Hematopoietic multipotent progenitor cell treated with erythropoietin and hydrocortisone succinate and interleukin-3 and kit ligand, for 4 days (in vitro differentiated cells): ENCODE measurements around the gene CNTNAP2.

Source experiments
- DNase-seq: peaks from one replicate; pipeline ENCODE4 v3.0.0-alpha.2; 2015

CNTNAP2 gene

GRCh38 chr7:147903536-147904218 lies 1787.1 kb downstream of the CNTNAP2 start:
- DNase-seq = no peak

GRCh38 chr7:147904219-147904576 lies 1787.6 kb downstream of the CNTNAP2 start:
- DNase-seq = no peak

GRCh38 chr7:147909431-147910148 lies 1793.0 kb downstream of the CNTNAP2 start:
- DNase-seq = no peak

DNA sequence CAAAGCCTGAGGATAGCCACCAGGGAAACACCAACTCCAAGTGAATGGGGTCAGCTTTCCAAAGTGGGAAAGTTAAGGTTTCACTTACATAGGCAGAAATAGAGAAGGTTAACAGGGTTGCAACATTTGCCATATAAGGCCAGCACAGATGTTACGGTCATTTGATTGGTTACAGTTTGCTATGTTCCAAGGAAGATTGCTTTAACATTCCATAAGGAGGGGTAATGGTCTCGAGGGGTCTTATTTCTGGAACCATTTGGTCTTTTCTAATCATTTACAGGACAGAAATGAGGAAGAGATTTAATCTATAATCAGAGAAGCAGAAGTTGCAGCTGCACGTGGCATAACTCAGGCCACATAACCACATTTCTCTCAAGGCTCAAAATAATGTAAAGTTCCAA lies 1794.6 kb downstream of the CNTNAP2 start:
- peak; percentile 75 for DNase-seq

- no peak for DNase-seq
Observed at GRCh38 chr7:147912291-147912690, 1795.7 kb downstream of the CNTNAP2 start.

GRCh38 chr7:147912946-147913638 lies 1796.5 kb downstream of the CNTNAP2 start:
- DNase-seq = no peak

GRCh38 chr7:147915781-147916180 lies 1799.2 kb downstream of the CNTNAP2 start:
- no peak for DNase-seq

- DNase-seq = no peak
Observed at GRCh38 chr7:147916573-147916972, 1800.0 kb downstream of the CNTNAP2 start.

DNA sequence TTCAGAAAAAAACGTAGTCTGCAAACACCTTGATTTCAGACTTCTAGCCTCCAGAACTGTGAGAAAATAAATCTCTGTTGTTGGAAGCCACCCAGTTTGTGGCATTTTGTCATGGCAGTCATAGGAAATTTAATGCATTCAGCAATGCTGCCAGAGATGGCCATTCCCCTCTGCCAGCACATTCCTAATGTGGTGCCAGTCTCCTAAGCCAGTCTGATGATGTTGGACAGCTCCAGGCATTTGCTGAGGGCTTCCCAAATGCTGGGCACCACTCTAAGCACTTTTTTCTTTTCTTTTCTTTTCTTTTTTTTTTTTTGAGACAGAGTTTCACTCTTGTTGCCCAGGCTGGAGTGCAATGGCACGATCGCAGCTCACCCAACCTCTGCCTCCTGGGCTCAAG lies 1807.2 kb downstream of the CNTNAP2 start:
- DNase-seq = no peak

GRCh38 chr7:147937428-147937827 lies 1820.8 kb downstream of the CNTNAP2 start:
- no peak for DNase-seq

- DNase-seq = no peak
Observed at GRCh38 chr7:147941381-147941780, 1824.8 kb downstream of the CNTNAP2 start.

GRCh38 chr7:147944321-147944720 lies 1827.7 kb downstream of the CNTNAP2 start:
- DNase-seq = no peak

GRCh38 chr7:147952918-147953317 lies 1836.3 kb downstream of the CNTNAP2 start:
- no peak for DNase-seq

GRCh38 chr7:147968046-147968610 lies 1851.5 kb downstream of the CNTNAP2 start:
- DNase-seq = no peak

DNA sequence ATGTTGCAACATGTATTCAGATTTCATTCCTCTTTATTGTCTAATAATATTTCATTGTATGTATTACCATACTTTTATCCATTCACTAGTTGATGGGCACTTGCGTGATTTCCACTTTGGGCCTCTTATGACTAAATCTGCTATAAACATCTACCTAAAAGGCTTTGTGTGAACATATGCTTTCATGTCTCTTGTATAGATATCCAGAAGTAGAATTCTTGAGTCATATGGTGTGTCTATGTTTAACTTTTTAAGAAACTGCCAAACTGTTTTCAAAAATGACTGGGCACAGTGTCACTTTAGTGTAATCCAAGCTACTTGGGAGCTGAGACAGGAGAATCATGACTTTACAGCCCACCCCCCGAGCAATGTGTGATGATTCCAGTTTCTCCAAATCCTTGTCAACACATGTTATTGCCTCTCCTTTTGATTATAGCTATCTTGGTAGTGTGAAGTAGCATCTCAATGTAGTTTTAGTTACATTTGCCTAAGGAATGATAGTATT lies 1855.1 kb downstream of the CNTNAP2 start:
- no peak for DNase-seq

GRCh38 chr7:147978201-147978600 lies 1861.6 kb downstream of the CNTNAP2 start:
- no peak for DNase-seq

- no peak for DNase-seq
Observed at GRCh38 chr7:147978651-147979050, 1862.0 kb downstream of the CNTNAP2 start.

DNA sequence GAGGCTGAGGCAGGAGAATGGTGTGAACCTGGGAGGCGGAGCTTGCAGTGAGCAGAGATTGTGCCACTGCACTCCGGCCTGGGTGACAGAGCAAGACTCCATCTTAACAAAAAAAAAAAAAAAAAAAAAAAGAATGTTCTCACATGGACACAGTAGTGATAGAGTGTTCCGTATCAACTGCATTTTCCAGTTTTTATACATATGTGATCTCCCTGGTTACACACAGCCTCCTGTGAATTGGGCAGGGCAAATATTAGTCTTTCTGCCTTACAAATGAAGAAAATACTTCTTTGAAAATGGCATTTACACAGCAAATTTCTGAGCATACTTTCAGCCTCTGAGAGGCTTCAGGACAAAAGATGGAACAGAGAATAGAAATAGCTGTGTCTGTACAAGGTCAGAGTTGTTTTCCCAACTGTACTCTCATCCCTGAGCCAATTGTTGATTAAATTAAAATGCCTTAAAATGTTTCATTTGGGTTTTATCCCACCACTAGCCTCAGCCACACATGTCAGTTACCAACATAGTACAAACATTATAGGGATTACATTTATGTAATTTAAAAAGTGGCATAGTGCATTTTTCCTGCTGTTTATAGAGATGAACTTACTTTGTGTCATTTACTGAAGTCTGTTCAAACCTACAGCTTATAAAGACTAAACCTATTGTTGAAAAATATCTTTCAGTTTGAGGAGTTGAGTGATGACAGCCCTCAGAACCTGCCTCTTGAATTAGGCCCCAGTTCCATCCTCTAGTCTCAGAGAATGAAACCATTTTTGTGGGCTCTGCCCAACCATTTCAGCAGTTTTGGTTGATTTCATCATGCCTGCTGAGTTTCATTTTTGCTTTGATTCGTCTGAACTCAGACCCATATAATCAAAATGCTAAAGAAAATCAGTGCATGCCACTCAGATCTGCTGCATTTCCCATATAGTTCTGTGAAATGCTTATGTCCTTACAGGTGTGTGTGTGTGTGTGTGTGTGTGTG lies 1864.5 kb downstream of the CNTNAP2 start:
- no peak for DNase-seq

DNA sequence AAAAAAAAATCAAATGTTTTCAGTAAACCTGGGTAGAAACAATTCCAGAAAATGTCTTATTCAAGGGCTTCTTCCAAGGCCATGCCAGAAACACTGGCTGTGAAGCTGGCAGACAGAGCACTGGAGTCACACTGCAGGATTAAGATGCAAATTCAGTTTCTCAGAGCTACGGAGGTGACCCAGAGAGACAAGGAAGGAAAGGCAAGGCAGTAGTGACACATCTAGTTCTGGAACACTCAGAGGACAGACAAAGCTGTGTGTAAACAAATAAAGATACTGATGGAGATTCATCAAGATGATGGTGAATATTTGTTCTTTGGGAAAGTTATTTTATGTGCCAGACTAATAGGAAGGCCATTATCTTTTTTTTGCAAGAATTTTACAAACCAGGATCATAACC lies 1865.7 kb downstream of the CNTNAP2 start:
- DNase-seq = no peak

- no peak for DNase-seq
Observed at GRCh38 chr7:147984265-147984664, 1867.7 kb downstream of the CNTNAP2 start.

- no peak for DNase-seq
Observed at GRCh38 chr7:147990079-147990478, 1873.5 kb downstream of the CNTNAP2 start.

- no peak for DNase-seq
Observed at GRCh38 chr7:147990942-147991341, 1874.3 kb downstream of the CNTNAP2 start.
